GM23248 (cell line): ENCODE data around the gene CA12.

Experiments
- EZH2 ChIP-seq: fragments of 200-600 bp; sonication (generic); IDR thresholded peaks from 2 replicates; pipeline ENCODE4 v1.6.1; 2018; ENCODE audit warnings: antibody characterized with exemption, mild to moderate bottlenecking; ENCODE audit not compliant: insufficient read depth, poor library complexity, severe bottlenecking
- EZH2phosphoT487 ChIP-seq: fragments of 200-600 bp; sonication (generic); IDR thresholded peaks from 2 replicates; pipeline ENCODE4 v1.6.1; 2018; ENCODE audit warnings: antibody characterized with exemption, moderate library complexity, mild to moderate bottlenecking, low read depth; ENCODE audit not compliant: insufficient read depth

GRCh38 chr15:63409179-63409578, 27.5 kb upstream of the CA12 start:
- TF ChIP-seq EZH2phosphoT487 (no peak), EZH2 (no peak)
